Heart right ventricle (tissue), 16 donors: ENCODE results near the gene SSX2IP. TPM values are rescaled to one million over a fixed set of nuclear protein-coding genes. Genes with fewer than 3 reads are reported as not detected.
"Not testable (repeated sequence)": the region's sequence is repeated elsewhere in the genome, so short reads cannot be mapped to it uniquely, and the experiment has no call there.

Experiments
- ATAC-seq, 8 donors: fragments of 200-7000 bp; cut with Tn5 transposase; one replicate each; pipeline ENCODE4 v1.9.1; 2020; ENCODE audit warnings: mild to moderate bottlenecking in 8 of 8, moderate library complexity in 8 of 8, moderate number of reproducible peaks in 1 of 8
- DNase-seq, 2 donors: peaks; one replicate each; pipeline ENCODE4 v3.0.0-alpha.2; 2020
- H3K27ac ChIP-seq, 10 donors: fragments of 200-600 bp; sonication (generic) in 2 of 10; one replicate each; pipeline versions ENCODE4 v1.5.0 to v1.8.0; 2020 to 2022; ENCODE audit warnings: mild to moderate bottlenecking in 3 of 10
- H3K27me3 ChIP-seq, 7 donors: fragments of 200-600 bp; one replicate each; pipeline ENCODE4 v1.8.0; 2021 to 2022; ENCODE audit warnings: mild to moderate bottlenecking in 2 of 7
- H3K36me3 ChIP-seq, 9 donors: fragments of 200-600 bp; sonication (generic) in 1 of 9; one replicate each; pipeline versions ENCODE4 v1.5.0 to v1.8.0; 2020 to 2022; ENCODE audit warnings: mild to moderate bottlenecking in 2 of 9
- H3K4me1 ChIP-seq, 9 donors: fragments of 200-600 bp; sonication (generic) in 1 of 9; one replicate each; pipeline versions ENCODE4 v1.5.0 to v1.8.0; 2020 to 2022; ENCODE audit warnings: mild to moderate bottlenecking in 4 of 9
- H3K4me3 ChIP-seq, 10 donors: fragments of 200-600 bp; sonication (generic) in 2 of 10; one replicate each; pipeline versions ENCODE4 v1.5.0 to v1.8.0; 2020 to 2022; ENCODE audit warnings: mild to moderate bottlenecking in 7 of 10, moderate library complexity in 2 of 10
- H3K9me3 ChIP-seq, 11 donors: fragments of 200-600 bp in 10 of 11; sonication (generic) in 2 of 11; one replicate each; pipeline versions ENCODE4 v1.5.0 to v1.8.0; 2013 to 2022; ENCODE audit warnings: mild to moderate bottlenecking in 2 of 11, control low read depth in 1 of 11, moderate library complexity in 1 of 11
- WGBS, 2 donors: extraction: QIAGEN DNeasy Blood & Tissue Kit; methylation state at CpG; one replicate each; pipeline ENCODE4 v1.1.7; 2013; ENCODE audit warnings: inconsistent platforms in 1 of 2; 5-methylcytosine and 5-hydroxymethylcytosine counted together
- intact Hi-C, 10 donors: fragments of 100-400 bp; cut with DNase I; formaldehyde crosslinking; loops; one replicate each; pipeline versions ENCODE4 v1.11.1 to v1.14.2; 2022
- polyA plus RNA-seq, 2 donors: library from polyadenylated mRNA; stranded (reverse); fragments of 200-250 nt; gene quantifications; one replicate each; pipeline ENCODE4 v1.2.3, GENCODE V29; 2013
- total RNA-seq, 10 donors: library from RNA; stranded (reverse); fragmentation: NEBNext Ultra II Directional in 3 of 10; extraction: Animal tissue kit (Norgen Biotek cat#: 25700) in 3 of 10; gene quantifications; one replicate each; pipeline versions ENCODE4 v1.2.1 to v1.2.4, GENCODE V29; 2021 to 2023
- TF ChIP-seq, protein P1 (sequence below), 9 donors: fragments of 200-600 bp; sonication (generic) in 2 of 9; IDR thresholded peaks; one replicate each; pipeline versions ENCODE4 v1.5.0 to v1.8.0; 2021 to 2022; ENCODE audit warnings: antibody characterized with exemption in 9 of 9, mild to moderate bottlenecking in 5 of 9, moderate library complexity in 1 of 9
- donor health status: Arrhythmogenic right ventricular cardiomyopathy.
- donor health status: ischemic (EF 13 %, LVEDD 7.1; RV severe dilation, severe dysfunction).
- donor health status: healthy with polysubstance abuse.
- donor health status: DM: no; HTN: yes; CAD: no.
- donor health status: DM: no; HTN: no; CAD: no.
- donor health status: ischemic (EF 25% LVEDD 6.9; RV normal size, moderate dysfunction).
- donor health status: ischemic (EF 25% LVEDD 5.7; RV mildly dilated, moderate dysfunction).
- donor health status: healthy.
- donor health status: DM: yes; HTN: yes; CAD: no.
- donor health status: Ischemic cardiomyopathy.
- donor health status: ischemic (EF 35%, LVEDD 5.7; RV mildly dilated, moderate dysfunction).
- donor health status: nonischemic (EF 11% LVEDD 7.7; RV severe dilation, severe dysfunction).
- donor health status: DM: yes; HTN: yes; CAD: no.
- donor health status: PGD.
- donor health status: ischemic (EF 29% LVEDD 5.4; RV normal size, mild dysfunction).
- donor health status: nonischemic (EF 23%, LVEDD 6.1; RV moderate dilation, normal function).

The SSX2IP gene
- total and polyA plus RNA-seq, 12 donors = 2.9 to 14.9 (median 11.0) TPM

- H3K27me3 ChIP-seq = no peaks in the 10 kb centered on the region
- TF ChIP-seq, protein P1, sequence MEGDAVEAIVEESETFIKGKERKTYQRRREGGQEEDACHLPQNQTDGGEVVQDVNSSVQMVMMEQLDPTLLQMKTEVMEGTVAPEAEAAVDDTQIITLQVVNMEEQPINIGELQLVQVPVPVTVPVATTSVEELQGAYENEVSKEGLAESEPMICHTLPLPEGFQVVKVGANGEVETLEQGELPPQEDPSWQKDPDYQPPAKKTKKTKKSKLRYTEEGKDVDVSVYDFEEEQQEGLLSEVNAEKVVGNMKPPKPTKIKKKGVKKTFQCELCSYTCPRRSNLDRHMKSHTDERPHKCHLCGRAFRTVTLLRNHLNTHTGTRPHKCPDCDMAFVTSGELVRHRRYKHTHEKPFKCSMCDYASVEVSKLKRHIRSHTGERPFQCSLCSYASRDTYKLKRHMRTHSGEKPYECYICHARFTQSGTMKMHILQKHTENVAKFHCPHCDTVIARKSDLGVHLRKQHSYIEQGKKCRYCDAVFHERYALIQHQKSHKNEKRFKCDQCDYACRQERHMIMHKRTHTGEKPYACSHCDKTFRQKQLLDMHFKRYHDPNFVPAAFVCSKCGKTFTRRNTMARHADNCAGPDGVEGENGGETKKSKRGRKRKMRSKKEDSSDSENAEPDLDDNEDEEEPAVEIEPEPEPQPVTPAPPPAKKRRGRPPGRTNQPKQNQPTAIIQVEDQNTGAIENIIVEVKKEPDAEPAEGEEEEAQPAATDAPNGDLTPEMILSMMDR (IDR thresholded peaks at IDR 0.05) = no peak
- H3K27ac ChIP-seq = no peak overlapping the region
- peaks cover 0 to 8% (median 0%) of the 10 kb centered on the region in 9 donors for H3K4me1 ChIP-seq
- DNase-seq (no peak), ATAC-seq (no peak)
- H3K9me3 ChIP-seq = no peaks in the 10 kb centered on the region
- intact Hi-C loops = loop anchor here in 1 of 10 donors (10.0 kb wide), 1 partner anchor 58 kb away; no protein-coding TSS in a partner anchor
- peaks cover 0 to 18% (median 0%) of the 10 kb centered on the region in 9 donors for H3K36me3 ChIP-seq
- no peak overlapping the region for H3K4me3 ChIP-seq
Observed at GRCh38 chr1:84642774-84643173, 47.5 kb downstream of the SSX2IP start.

DNA sequence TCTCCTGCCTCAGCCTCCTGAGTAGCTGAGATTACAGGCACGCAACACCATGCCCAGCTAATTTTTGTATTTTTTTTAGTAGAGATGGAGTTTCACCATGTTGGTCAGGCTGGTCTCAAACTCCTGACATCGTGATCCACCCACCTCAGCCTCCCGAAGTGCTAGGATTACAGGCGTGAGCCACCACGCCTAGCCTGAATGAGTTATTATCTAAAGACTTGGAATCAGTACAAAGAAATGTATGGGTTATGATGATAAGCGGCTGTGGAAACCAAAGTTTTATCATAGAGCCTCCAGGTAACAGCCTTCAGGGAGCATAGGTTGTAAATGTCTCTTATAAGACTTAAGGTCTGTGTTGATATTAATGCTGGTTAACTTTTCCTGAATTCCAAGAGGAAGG, 50.5 kb downstream of the SSX2IP start:
- WGBS, 2 donors = 81 to 96% methylated on average over 6 of the region's 6 CpGs
- H3K36me3 ChIP-seq, H3K27me3 ChIP-seq, H3K4me3 ChIP-seq, H3K4me1 ChIP-seq, H3K27ac ChIP-seq, DNase-seq, ATAC-seq, H3K9me3 ChIP-seq: not testable (repeated sequence)
- intact Hi-C loops = loop anchor here in 1 of 10 donors (10.0 kb wide), 1 partner anchor 55 kb away; no protein-coding TSS in a partner anchor

GRCh38 chr1:84635429-84635828, 54.8 kb downstream of the SSX2IP start:
- no peak for ATAC-seq
- DNase-seq = no peak
- intact Hi-C loops = no loop called here
- Histone ChIP-seq H3K27ac (no peak overlapping the region), H3K9me3 (peaks cover 0 to 4% (median 0%) of the 10 kb centered on the region in 11 donors), H3K4me1 (peaks cover 0 to 9% (median 0%) of the 10 kb centered on the region in 9 donors), H3K4me3 (no peak overlapping the region), H3K36me3 (no peaks in the 10 kb centered on the region), H3K27me3 (no peaks in the 10 kb centered on the region)
- 95% methylated on average over 2 of the region's 2 CpGs for WGBS, 2 donors
- TF ChIP-seq, protein P1 (IDR thresholded peaks at IDR 0.05) = no peak

GRCh38 chr1:84634536-84635205, 55.6 kb downstream of the SSX2IP start:
- ATAC-seq = no peak
- intact Hi-C loops = loop anchor here in 1 of 10 donors (5.0 kb wide), 1 partner anchor 118 kb away; no protein-coding TSS in a partner anchor
- Histone ChIP-seq H3K27me3 (no peaks in the 10 kb centered on the region), H3K4me3 (no peak overlapping the region), H3K27ac (no peak overlapping the region), H3K36me3 (no peaks in the 10 kb centered on the region), H3K9me3 (peaks cover 0 to 4% (median 0%) of the 10 kb centered on the region in 11 donors), H3K4me1 (peaks cover 0 to 9% (median 0%) of the 10 kb centered on the region in 9 donors)
- no peak for DNase-seq
- WGBS, 2 donors = 71 to 74% methylated on average over 5 of the region's 5 CpGs
- TF ChIP-seq, protein P1 (IDR thresholded peaks at IDR 0.05) = no peak
